NCI-H2029 treated with DMSO at 0.1 percent for 48 hours (cell line): ENCODE measurements around the gene IGF1.

Source experiments
- DNase-seq: peaks from one replicate; lab custom pipeline; 2025; lab: John Stamatoyannopoulos, UW

The IGF1 gene

DNA sequence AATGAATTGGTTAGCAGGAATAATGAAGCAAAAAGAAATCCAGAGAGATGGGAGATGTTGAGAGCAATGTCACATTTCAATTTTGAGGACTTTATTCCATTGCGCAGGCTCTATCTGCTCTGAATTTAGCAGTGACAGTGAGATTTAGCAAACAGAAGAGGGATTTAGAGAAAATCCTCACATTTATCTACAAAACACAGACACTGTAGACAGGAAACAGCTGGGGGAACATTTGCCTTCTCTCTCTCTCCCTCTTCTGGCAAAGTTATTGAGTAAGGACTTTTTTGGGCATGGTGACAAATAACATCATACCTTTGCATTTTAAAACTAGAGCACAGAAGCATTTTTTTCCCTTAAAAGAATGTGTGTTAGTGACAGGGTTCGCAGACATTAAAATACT lies at the start of gene IGF1:
TSS of gene IGF1 (minus strand) at position 158 of the 400 bp plus-strand sequence. CDS start 182 bp downstream, outside the sequence.
- DNase-seq: no peak

DNA sequence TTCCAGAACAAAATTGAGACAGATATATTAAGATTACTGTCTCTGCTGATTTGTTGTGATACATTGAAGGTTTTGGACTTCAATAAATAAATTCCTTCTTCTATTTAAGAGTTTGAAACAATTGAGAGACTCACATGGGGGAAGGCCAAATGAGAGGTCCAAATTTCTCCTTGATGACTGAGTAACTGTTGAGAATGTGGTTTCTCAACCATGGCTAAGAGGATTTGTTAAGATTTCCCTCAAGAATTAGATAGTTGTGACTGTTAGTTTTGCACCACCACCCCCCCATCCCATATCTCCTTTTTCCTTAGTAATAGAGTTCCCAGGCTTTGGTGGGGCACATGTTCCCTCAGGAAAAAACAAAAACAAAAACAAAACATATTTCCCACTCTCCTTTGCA lies 47.7 kb upstream of the IGF1 start:
- no peak for DNase-seq

DNA sequence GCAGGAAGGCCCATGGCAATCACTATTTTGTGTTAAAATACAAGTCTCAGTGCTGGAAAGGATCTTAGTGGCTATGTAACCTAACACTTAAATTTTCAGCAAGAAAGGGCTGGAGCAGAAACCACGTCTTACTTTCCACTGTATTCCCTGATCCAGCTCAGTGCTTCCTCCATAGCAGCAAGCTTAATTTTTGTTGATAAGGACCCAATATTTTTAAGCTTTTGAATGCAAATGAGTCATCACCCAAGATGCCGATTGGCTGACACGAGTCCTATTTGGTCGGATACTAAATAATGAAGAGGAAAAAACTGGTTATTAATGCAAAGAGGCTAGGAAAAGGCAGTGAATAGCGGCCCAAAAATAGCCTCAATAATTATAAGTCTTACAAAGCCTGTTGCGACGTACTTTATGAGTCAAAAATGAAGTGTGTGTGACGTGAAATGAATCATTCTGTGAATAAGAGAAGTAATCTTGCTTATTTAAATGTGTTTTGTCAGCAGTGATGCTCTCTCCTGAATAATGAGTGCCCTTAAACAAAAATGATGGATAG lies 46.9 kb upstream of the IGF1 start:
- DNase-seq: no peak

DNA sequence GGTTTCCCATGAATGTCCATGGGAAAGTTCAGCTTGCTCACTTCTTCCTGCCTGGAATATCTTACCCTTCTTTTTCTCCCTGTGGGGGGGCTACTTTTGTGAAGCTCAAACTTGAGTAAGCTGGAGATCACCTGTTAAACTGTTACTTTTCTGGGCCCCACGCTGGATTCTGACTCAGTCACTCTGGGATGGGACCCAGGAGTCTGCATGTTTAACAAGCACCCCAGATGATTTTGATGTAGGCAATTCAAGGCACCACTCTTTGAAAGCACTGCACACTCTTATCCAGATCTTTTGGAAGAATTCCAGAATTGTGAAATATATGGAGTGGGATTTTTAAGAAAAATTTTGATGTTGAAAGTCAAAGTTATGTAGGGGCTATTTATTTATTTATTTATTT lies 46.3 kb upstream of the IGF1 start:
- DNase-seq: no peak

DNA sequence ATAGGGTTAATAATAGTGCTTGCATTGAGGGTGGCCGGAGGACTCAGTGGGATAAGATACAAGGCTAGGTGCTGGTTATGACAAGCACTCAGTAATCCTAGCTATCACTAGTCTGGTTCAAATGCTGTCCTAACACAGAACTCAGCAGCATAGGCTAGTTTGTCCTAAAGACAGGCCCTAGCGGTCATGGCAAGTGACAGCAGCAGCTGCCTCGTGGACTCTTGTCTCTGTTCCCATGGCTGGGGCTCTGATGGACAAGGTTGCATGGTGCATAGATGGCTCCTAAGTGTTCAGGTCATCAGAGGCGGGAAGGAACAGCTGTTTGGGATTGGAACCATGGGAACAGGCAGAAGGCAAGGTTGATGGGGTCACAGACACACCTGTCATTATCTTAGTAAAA lies 42.4 kb upstream of the IGF1 start:
- DNase-seq: no peak

DNA sequence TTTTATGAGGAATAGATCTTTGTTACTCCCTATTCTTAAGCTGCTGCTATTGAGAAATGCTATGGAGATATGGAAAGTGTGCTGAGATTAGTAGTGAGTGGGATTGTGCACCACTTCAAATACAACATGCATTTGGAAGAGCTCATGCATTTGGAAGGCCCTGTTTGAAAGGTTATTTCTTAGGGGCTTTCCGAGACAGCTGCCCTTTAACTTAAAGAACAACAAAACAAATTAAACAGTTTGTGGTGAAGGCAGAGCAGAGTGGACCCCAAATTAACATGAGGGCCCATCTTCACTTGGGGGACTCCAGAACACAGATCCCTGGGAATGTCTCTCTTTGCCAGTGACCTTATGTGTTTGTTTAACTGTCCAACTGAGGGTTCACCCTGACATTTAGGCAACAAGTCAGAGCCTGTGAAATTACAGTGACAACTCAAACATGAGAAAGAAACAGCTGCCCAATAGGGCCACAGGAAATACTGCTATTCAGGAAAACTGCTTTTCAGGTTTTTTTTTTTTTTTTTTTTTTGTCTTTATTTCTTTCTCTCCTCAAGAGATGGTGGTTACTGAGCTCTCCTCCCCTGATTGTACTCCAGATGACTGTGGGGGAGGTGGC lies 41.4 kb upstream of the IGF1 start:
- no peak for DNase-seq

DNA sequence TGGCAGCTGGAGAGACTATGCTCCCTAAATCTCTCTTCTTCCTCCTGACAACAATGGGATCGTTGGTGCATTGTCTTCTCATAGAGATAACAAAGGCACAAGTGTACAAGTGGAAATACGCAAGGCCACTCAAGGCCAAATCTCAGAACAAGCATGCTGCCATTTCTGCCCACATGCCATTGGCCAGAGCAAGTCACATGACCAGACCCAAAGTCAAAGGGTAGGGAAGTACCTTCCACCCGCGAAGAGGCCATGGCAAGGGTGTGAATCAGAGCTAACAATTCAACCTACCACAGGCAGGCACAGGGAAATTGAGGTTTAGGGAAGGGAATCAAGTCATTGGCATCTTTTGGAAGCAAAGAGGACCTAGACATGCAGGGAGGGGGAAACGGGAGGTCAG lies 38.5 kb upstream of the IGF1 start:
- DNase-seq: no peak

DNA sequence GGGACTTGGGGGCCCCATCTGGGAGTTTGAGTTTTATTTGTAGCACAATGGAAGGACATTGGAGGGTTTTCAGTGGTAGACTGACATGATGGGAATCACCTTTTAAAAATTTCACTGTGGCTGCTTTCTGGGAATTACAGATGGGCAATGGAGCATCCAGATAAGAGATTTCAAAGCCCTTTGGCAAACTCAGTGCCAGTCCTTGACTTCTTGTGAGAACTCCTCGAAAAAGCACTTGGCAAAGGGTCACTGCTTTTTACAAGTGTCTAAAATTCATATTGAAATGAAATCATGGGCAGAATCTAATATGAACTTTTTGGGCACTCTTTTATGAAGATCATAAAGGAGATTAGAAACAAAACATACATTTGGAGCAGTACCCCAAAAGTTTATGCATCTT lies 34.3 kb upstream of the IGF1 start:
- no peak for DNase-seq

DNA sequence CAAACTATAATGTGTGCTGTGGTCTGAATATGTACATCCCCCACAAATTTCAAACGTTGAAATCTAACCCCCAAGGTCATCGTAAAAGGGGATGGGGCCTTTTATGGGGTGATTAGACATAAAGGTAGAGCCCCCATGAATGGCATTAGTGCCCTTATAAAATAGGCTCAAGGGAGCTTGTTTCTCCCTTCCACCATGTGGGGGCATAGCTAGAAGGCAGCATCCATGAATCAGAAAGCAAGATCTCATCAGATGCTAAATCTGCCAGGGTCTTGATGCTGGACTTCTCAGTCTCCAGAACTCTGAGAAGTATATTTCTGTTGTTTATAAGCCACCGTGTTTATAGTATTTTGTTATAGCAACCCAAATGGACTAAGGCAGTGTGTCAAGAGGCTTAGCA lies 33.4 kb upstream of the IGF1 start:
- no peak for DNase-seq

DNA sequence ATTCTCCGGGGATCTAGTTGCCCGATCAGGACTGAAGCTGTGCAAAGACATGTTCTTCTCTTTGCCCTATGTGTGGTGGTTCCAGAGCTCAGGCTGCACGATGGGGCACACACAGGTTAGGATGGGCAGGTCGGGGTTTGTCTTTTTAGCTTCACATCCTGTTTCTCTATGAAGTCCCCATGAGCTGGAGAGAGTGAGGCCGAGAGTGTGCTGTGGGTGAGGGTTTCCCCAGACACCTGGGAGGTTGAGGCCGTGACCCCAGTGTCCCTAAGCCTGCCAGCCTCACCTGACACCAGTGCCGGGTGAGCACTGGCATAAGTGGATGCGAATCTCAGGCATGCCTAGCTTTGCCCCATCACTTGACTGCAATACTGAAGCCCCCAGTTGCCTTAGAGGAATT lies 32.9 kb upstream of the IGF1 start:
- no peak for DNase-seq

DNA sequence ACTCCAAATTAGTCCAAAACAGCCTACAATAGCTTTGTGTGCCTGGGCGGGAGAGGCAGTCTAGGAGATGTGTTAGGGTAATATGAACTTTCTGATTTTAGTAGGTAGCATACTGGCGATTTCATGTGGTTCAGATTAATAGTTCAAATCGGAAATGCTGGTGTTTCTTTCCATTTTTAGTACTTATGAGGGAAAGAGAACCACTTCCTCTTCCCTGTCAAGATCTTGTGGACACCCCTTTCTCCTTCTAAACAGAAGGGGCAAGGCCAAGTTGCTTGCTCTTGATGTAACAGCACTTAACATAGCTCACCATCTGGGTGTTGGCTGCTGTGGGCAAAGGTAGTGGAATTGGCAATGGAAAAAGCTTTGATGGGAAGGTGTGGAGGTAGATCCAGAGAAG lies 32.2 kb upstream of the IGF1 start:
- no peak for DNase-seq

DNA sequence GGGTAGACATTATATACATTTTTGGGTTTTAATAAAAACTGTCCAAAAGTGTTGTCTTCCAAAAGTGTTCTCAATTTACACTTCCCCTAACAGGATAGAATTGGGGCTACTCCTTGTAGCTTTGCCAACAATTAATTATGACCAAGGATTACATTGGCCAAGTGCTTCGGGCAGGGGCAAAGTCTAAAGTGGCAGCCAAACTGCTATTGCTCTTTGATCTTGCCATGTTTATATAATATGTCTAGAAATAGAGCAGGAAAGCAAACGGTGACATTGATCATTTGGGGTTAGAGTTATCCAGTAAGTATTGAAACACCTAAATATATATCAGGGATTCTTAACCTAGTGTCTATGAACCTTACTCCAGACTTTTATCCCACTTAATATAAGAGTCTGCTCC lies 31.2 kb upstream of the IGF1 start:
- no peak for DNase-seq

DNA sequence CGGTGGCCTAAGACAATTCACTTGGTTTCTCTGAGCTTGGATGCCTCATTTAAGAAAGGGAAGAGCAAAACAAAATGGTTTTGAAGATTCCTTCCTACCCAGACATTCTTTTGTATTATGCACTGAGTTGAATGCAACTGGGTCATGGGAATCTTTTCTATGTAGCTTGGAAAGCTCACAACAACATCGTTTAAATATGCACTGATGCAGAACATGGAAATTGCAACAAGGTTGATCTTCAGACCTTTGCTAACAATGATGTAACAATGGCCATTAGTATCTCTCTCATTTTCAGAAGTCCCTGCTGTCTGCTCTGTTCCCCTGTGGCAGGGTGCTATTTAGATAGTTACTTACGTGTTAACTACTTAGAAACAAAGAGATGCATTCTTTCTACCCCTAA lies 30.1 kb upstream of the IGF1 start:
- DNase-seq: no peak

DNA sequence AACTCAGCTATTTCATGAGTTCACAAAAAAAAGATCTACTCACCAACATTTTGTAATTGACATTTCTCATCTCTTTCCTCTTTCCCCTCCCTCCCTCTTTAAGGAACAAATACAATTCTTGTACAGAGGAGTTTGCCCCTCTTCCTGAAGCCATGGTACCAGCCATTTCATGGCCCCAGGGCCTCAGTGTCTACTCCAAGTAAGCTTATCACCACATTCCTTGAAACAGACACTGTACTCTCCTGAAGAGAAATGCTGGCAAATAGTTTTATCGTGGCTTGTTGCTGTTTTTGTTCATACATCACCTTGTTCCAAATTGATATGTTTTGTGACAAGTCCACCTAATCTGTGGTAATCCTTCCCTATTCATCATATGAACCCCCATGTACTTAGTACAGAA lies 29.7 kb upstream of the IGF1 start:
- no peak for DNase-seq

DNA sequence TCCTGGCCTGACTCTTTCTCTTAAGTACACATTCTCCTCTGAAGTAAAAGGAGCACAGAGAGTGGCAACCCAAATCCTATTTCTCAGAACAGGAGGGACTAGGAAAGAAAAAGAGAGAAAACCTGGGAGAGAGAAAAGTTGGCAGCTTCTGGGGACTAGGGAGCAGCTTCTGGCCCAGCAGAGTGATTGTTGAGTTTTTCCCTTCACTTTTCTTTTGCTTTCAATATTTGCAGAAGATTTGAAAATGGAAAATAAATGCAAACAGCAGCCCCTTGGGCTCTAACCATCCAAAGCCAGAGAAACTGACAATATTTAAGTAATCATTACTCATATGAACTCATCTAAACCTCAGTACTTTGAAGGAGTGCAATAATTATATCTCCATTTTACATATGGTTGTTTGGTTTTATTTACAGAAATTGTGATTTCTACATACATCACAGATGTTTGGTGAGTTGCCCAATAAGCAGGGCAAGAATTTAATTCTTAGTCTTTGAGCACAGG lies 28.8 kb upstream of the IGF1 start:
- DNase-seq: no peak

DNA sequence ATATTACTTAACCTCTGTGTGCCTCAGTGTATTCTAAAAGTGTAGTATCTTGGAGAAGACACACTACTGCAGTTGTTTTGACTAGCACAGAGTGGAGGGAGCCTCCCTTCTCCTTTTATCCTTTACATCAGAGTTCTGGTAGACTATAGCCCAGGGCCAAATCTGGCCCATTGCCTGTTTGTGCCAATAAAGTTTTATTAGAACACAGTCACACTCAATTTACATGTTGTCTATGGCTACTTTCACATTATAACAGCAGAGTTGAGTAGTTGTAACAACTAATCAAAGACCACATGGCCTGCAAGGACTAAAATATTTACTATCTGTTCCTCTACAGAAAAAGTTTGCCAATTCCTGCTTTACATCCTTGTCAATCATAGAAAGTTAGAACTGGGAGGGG lies 27.7 kb upstream of the IGF1 start:
- DNase-seq: no peak

DNA sequence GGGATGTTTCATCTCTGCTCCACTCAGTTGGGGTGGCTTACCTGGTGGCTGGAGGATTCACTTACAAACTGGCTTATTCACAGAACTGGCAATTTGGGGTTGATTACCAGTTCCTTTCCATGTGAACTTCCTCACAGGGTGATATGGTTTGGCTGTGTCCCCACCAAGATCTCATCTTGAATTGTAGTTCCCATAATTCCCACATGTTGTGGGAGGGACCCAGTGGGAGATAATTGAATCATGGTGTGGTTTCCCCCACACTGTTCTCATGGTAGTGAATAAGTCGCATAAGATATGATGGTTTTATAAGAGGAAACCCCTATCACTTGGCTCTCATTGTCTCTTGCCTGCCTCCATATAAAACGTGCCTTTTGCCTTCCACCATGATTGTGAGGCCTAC lies 26.9 kb upstream of the IGF1 start:
- no peak for DNase-seq

DNA sequence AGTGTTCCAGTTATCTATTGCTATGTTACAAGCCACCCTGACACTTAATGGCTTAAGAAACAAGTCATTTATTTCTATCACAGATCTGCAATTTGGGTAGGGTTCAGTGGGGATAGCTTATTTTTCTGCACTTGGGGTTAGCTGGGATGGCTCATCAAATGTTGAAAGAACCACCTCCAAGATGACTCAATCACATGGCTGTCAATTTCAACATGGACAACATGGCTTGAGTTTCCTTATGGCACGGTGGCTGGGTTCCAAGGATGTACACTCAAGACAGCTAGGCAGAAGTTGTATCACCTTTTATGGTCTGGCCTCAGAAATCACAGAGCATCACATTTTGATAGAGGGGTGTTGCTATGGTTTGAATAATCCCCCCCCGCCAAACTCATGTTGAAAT lies 24.5 kb upstream of the IGF1 start:
- DNase-seq: no peak

DNA sequence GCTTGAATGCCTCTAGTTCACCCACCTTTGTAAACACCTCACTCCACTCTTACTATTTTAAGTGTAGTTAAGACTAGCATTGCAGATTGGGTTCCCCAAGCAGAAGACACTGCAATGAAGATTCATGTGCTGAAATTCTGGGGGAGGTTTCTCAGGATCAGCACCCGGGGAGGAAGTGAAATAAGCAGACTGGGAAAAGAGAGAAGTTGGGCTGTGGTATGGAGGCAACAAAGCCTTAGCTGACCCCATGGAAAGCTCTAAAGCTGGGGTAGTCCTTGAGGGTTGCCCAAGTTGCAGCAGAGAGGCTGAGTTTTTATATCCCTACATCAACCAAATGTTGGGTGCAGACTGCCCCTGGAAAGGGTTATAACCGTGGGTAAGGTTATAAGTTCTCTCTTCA lies 23.9 kb upstream of the IGF1 start:
- no peak for DNase-seq

DNA sequence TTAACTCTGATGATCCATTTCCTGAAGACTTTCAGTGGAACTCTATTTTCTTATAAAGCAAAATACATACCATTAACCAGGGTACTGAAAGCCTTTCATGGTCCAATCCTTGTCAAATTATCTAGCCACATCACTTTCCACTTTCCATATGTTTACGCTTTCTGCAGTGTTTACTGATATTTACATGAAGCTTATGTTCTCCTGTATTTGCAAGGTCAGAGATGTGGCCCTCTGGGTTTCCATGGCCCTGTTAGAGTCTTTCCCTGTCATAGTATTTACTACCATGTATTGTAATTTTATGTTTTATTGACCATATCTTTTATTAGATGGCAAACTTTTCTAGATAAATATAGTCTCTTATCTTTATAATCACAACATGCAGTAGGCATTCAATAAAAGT lies 23.5 kb upstream of the IGF1 start:
- no peak for DNase-seq

DNA sequence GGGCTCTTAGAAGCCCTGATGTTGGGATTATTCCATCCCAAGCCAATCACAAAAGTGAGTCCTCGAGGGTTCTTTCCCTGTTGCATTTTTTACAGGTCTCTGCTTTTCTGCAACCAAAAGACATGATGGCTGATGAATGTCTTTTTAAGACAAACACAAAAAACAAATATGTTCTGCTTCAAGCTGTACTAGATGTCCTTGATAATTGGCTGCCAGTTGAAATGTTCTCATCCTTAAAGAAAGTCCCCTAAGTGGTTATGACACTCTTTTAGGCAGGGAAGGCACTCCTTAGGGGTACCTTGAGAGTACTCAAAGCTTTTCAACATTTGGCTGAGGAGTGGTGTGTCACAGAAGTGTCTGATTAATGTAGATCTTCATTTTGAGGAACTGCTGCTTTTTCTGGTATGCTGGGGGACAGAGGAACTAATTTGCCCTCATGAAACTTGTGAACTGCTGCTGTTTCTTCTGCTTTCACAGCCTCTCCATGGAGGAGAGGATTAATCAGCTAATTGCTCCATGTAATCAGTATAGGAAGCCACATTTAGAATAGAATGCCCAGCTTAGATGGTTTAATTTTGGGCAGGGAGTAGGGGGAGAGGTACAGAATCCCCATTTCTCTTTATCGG lies 22.8 kb upstream of the IGF1 start:
- no peak for DNase-seq

DNA sequence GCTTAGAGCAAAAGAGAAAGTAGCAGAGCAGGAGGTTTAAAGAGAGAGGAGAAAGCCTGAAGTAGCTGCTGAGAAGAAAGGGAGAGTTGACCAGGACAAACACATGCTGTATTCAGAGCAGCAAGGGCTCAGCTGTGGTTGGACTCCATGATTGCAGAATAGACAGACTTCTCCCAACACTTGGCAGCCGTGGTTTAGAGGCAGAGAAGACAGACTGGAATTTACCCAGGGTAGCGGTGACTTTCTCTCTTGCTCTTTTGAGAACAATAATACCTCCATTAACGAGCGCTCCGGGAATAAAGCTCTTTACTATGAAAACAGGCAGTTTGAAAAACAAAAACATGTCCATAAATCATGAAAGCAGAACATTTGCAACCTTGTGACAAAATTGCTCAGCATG lies 21.4 kb upstream of the IGF1 start:
- no peak for DNase-seq

DNA sequence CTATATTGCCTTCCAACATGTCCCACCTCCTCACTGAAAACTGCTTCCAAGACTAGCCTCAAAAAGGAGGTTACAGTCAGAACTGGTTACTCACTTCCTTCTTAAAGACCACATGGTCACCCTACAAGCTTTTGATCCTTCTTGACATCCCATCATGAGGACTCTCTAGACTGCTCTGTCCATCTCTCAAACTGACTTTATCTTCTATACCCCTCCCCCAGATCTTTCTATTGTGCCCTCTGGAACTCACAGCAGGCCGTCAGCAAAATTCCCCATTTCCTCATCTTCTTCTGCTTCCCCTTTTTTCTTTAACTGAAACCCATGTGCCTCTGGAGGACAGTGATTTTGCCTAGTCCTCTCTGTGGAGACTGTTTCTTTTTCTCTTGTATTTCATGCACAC lies 18.1 kb upstream of the IGF1 start:
- DNase-seq: no peak

DNA sequence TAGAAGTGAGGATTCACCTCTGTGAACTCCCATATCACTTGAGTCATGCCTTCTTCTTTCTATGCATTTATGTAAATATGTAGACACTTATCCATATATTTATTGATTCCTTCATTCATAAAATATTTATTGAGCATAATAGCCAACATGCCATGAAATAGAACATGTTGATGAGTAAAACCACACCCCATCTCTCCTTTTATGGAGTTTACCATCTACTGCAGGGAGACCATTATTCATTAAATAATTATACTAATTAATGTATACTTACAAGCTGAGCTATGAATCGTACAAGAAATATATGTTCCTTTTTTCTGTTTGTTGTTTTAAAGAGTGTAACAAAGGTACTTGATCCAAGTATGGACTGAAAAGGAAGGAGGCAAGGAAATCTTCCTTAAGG lies 17.4 kb upstream of the IGF1 start:
- no peak for DNase-seq
